ENCODE data around the gene TMPRSS11F.

Gene TMPRSS11F

DNA sequence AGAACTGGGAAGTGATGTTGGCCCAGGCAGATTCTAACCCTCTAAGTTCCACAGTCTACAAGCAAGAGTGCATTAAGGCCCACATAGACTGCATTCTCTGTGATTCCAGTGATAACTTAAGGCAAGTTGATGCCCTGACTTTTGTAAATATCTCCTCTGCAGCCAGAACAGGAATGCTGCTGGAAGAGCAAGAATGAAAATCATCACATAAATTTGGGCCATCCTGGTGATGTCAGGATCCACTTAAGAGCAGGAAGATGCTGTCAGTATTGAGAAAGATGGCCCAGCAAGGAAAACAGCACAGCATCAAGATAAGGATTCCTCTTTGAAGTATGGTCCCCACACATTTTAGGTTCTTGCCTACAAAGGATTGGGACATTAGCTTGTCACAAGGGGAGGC lies 52.4 kb downstream of the TMPRSS11F start:
- no peak for DNase-seq (ENCODE audit: low read depth)

DNA sequence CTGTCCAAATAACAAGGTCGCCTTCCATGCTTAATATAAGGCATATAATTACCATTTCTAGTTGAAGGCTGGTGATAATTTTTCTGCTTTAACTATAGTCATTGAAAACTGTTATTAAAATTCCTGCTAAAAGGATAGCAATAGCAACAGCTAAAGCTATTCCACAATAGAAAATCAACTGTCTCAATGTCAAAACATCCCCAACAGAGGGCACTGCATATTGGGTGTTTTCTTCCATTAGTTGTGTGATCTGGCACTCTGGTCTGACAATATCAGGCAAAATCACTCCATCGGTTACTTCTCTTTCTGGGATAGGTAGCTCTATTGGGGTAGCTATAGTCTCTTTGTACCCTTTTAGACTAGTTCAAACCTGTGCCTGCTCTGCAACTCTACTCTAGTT lies 53.5 kb downstream of the TMPRSS11F start:
- no peak for DNase-seq (ENCODE audit: low read depth)

DNA sequence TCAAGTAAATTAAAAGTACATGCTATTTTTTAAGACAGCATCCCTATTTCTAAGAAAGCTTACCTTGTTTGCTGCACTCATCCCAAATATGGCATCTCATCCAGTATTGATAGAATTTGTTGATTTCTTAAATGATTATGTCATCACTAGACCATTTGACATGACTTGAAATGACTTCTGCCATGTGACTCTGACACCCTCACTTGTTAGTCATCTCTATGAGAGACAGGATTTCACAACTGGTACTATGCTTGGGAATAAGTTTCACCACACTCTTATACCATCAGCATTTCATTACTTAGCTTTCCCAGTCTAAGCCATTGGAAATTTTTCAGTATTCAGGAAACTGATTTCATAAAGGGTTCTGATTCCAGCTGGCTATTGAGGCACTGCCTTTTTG lies 55.3 kb downstream of the TMPRSS11F start:
- DNase-seq (ENCODE audit: low read depth) = no peak

DNA sequence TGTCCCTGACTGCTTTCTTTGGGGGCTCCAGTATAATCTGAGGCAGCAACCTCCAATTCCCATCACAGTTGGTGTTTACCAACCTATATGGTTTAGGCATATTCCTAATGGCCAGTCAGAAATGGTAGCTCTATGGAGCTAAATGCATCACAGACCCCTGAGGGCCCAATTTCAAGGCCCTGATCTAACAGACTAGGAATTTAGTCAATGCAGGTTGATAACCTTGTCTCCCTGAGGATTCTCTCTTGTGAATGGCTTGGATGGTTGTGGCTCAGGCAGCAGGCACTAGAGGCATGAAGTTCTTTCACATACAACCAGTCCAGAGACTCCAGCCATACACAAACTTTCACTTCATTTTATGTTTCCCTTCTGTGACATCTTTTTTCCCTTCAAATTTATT lies 59.4 kb downstream of the TMPRSS11F start:
- no peak for DNase-seq (ENCODE audit: low read depth)

DNA sequence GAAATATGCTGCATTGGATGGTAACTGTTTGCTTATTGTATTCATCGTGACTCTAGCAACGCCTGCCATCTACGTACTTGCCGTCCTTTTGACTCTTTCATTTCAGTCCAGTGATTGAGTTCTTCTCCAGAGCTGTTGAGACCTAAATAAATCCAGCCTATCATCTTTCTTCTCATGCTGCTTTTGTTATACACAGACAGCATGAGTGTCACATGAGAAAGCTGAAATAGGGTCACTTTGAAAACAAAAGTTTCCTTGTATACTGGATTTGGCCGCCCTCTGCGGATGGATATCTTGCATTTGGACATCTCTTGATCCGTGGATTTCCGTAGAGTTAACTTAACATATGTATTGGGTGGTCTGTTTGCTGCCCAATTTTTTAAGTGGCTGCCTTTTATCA lies 67.2 kb downstream of the TMPRSS11F start:
- no peak for DNase-seq (ENCODE audit: low read depth)

DNA sequence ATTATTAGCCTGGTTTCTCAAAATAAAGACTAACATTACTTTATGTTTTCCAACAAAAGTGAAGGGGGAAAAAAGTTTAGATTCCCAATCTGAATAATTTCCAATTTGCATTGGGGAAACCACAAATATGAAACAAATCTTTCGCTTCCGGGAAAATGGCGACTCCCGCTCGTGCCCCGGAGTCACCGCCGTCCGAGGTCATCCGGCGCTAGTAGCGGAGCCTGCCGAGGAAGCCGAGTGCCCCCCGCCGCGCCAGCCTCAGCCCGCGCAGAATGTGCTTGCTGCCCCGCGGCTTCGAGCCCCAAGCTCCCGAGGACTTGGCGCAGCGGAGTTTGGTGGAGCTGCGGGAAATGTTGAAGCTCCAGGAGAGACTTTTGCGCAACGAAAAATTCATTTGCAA lies 91.4 kb downstream of the TMPRSS11F start:
- DNase-seq (ENCODE audit: low read depth) = no peak

DNA sequence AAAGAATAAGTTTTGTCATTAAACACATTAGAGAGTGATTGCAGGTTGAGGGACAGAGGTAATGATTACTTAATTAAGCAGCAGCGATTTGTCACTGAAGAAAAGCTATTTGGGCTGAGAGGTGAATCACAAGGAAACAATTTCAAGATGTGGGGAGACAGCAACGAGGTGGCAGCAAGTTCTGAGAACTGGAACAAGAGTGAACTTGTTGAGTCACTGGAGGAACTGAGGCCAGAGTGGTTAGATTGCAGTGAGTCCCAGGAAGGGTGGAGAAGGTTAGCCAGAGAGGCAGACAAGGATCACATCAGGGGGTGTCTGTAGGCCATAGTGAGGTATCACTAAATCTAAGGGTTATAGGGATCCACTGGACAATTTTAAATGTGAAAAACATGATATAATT lies 108.5 kb downstream of the TMPRSS11F start:
- no peak for DNase-seq (ENCODE audit: low read depth)

DNA sequence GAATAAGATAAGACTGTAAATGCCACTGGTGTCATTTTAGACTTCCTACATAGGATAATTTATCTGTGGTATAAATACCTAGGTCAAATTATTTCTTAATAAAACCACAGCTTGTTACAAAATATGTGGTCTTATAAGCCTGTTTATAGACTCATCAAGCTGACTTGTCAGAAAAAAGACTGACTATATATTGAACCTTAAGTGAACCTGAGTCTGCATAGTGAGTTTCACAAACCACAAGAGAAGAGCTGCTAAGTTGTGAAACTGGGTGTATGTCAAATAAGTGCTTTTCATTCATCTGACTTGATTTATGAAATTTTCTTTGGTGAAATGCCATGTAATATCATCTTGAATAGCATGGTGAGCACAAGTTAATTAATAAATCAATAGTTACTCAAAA lies 118.0 kb downstream of the TMPRSS11F start:
- DNase-seq (ENCODE audit: low read depth) = no peak
